GM19240 (cell line): ENCODE results near the gene CDIP1.
"Not testable (repeated sequence)": the region's sequence is repeated elsewhere in the genome, so short reads cannot be mapped to it uniquely, and the experiment has no call there.

Source experiments
- DNase-seq: peaks from one replicate; pipeline ENCODE4 v3.0.0; 2011; ENCODE audit warnings: low spot score; ENCODE audit not compliant: insufficient read length

CDIP1 gene

DNA sequence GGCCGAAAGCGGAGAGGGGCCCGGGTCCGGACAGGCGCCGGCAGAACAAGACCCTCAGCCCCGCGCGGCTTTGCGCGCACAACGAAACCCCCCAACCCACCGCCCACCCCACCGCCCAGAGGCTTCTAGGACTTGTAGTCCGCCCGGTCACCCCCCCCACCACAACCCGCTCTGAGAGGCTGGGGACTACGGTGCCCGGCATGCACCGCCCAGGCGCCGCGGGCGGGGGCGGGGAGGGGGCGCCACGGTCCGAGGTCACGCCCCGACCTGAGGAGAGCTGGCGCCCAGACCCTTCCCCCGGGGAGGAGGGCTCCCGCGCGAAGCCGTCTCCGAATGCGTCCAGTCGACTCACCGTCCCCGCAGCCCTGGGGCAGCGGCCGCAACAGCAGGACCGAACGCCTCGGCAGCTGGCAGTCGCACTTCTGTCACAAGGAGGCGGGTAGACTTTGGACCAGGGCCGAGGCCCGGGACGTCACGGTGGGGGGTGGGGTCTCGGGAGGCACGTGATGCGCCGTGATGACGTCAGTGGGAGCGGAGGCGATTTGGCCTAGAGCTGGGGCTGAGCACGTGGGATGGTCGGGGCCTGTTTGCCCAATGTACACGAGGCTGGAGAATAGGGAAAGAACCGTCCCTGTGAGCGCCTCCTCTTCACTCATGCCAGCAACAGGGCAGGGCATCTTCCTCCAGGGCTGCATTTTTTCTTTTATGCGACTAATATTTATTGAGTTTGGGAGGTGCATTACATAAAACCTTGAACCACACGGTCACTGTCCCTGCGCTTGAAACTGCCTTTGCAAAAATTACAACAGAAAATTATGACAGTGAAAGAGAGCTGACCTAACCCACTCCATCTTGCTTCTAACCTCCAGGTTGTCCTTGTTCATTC lies at the start of gene CDIP1:
Gene CDIP1, minus strand, starts transcription at position 424 of the 886 bp plus-strand sequence. CDS start 24,643 bp downstream, outside the sequence.
- peak; percentile 75 for DNase-seq

DNA sequence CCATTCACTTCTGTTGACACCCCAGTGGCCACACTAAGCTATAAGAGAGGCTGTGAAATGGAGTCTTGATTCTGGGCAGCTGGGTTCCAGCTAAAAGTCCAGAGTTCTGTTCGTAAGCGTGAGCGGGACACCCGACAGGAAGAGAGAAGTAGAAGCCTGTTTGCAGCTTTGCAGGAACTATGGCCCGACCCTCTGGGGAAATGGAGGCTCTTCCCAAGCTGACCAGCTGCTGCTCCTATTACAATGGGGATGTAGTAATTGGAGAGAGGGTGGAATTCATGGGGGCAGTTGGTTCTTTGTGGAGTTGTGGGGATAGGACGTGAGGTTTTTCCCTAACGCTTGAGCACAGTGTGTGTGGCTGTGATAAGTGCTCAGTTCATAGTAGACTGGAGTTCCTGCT lies 47.7 kb upstream of the CDIP1 start:
- no peak for DNase-seq

DNA sequence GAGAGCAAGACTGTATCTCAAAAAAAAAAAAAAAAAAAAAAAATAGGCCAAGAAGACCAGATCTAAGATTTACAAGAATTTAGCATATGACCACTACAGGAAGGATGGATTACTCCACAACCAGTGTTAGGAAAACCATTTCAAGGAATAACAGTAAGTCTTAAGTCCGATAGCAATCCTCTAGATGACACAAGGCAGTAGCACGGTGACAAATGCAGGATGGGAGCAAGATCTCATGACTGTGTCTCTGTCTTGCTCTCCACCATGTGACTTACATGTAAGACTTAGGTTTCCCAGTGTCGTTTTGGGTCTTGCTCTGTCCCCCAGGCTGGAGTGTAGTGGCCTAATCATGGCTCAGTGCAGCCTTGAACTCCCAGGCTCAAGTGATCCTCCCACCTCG lies 45.3 kb upstream of the CDIP1 start:
- DNase-seq, result no peak

DNA sequence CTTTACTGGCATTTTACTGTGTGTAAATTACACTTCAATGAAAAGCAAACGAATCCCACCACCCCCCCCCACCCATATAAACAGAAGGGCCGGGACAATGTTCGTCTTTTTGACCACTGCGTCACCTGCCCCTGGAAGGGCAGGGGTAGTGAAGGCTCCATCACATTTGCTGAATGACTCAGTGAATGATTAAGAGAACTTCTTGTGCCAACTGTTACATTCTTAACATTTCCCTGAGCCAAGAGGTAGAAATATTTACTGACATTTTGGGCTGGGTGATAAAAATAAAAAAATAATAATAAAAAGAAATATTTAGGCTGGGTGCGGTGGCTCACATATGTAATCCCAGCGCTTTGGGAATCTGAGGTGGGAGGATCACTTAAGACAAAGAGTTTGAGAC lies 41.7 kb upstream of the CDIP1 start:
- DNase-seq, result no peak

DNA sequence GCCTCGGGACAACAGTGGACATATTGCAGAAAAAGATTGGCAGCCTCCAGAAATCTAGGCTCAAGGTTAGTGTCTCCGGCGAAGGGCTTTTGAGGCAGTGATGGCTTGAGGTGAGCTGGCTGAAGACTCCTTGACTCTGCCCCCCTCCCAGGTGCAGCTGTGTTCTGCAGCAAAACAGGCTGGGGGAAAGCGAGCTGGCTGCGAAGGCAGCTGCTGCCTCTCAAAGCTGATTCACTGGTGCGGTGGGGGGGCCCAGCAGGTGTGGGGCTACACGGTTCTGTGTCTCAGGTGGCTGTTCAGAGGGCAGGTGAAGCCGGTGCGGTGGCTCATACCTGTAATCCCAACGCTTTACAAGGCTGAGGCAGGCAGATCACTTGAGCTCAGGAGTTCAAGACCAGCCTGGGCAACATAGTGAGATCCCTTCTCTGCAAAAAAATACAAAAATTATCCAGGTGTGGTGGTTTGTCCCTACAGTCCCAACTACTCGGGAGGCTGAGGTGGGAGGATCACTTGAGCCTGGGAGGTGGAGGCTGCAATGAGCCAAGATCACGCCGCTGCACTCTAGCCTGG lies 40.5 kb upstream of the CDIP1 start:
- DNase-seq, result no peak

DNA sequence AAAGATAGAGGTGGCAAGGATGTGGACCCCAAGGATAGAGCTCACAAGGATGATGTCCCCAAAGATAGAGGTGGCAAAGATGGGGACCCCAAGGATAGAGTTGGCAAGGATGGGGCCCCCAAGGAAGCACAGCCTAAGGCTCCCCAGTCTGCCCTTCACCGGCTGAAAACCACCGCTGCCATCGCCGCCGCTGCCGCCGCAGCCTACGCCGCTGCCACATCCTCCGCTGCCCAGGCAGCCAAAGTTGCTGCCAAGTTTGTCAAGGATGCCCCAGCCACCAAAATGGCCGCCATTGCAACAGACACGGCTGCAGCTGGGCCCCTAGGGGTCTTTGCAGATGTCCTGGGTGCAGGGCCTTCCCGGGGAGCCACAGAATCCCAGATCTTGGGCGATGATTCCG lies 37.4 kb upstream of the CDIP1 start:
- DNase-seq, result no peak

DNA sequence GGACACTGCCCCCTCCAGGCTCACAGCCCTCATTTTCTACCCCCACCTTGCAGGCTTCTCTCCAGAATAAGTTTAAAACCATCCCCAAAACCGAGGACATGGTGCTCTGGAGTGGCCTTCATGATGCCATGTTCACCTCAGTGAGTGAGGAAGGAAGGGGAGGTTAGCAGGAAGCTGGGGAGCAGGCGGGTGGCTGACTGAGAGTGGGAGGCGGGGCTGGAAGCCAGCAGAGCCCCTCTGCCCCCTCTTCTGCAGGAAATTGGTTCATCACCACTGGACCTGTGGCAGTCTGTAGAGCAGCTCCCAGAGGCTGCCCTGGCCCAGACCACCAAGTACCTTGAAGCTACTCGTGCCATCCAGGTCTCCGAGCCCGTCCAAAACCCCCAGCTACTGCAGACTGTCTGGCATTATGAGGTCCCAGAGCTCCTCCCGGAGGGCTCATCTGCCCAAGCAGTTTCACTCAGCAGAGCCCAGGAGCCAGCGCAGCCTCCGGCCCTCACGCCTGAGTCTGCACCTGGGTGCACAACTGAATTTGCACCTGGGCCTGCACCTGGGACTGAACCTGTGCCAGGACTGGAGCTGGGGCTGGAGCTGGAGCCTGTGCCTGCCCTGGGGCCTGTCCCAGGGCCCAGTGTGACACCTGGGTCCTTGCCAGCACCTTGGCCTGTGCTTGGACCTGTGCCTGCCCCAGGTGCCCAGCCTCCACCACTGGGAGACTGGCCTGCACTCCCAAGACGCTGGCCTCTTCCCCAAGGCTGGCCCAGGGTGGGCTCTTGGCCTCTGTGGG lies 36.5 kb upstream of the CDIP1 start:
- no peak for DNase-seq

DNA sequence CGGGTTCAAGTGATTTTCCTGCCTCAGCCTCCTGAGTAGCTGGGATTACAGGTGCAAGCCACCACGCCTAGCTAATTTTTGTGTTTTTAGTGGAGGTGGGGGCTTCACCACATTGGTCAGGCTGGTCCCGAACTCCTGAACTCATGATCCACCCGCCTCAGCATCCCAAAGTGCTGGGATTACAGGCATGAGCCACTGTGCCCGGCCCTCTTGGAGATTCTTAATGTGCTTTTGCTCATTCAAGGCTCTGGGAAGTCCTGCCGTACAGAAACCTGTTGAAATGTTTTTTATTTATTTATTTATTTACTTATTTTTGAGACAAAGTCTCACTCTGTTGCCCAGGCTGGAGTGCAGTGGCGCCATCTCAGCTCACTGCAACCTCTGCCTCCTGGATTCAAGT lies 35.4 kb upstream of the CDIP1 start:
- DNase-seq, result not testable (repeated sequence)

DNA sequence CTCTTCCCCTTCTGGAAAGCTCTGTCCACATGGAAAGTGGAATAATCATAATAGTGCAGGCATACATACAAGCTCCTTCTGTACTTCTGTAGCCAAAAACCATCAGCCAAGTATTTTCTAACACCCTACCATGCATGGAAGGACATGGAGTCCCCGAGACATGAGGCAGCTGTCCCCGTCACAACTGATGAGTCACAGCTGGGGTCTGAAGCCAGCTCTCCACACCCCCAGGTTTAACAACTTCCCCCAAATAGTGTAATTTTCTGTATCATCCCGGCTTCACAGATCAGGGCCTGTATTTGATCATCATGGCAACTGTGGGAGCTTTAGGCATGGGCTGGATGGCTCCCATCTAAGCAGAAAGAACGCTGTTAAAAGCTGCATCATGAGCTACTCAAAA lies 34.1 kb upstream of the CDIP1 start:
- no peak for DNase-seq

DNA sequence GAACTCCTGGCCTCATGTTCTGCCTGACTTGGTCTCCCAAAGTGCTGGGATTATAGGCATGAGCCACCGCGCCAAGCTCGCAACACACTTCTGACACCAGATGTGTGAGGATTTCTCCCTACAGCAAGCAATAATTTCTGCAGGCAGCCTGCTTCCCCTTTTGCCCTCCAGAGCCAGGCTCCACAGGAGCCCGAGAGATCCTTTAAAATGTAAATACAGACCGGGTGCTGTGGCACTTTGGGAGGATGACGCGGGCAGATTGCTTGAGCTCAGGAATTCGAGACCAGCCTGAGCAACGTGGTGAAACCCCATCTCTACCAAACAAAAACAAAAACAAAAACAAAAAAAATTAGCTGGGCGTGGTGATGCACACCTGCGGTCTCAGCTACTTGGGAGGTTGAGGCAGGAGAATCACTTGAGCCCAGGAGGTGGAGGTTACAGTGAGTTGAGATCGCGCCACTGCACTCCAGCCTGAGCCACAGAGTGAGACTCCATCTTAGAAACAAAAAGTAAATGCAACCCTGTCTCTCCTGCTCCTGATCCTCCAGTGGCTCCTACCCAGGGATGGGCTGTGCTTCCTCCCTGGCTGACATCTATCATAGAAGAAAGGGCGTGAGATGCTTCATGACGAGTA lies 32.2 kb upstream of the CDIP1 start:
- DNase-seq, result no peak

DNA sequence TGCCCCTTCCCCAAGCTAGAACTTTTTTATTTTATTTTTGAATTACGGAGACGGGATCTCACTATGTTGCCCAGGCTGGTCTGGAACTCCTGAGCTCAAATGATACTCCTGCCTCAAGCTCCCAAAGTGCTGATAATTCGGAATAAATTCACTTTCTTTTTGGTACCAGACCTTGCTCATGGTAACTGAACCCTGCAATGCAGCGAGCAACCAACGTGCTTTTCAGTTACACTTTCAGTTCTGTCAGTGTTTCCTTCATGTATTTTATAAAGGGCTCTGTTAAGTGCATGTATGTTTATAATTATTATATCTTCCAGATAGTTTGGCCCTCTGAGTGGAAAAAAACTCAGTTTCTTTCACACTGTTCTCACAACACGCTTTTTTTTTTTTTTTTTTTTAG lies 31.5 kb upstream of the CDIP1 start:
- DNase-seq, result no peak

DNA sequence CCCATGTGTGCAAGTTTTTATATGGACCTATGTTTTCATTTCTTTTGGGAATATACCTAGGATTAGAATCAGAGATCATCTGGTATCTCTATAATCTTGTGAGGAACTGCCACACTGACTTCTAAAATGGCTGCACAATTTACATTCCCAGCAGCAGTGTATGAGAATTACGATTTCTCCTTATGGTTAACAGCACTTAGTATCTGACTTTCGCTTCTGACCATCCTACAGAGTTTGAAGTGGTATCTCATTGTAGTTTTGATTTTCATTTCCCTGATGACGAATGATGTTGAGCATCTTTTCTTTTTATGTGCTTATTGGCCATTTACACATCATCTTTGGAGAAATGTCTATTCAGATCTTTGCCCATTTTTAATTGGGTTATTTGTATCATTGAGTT lies 27.6 kb upstream of the CDIP1 start:
- DNase-seq, result no peak

DNA sequence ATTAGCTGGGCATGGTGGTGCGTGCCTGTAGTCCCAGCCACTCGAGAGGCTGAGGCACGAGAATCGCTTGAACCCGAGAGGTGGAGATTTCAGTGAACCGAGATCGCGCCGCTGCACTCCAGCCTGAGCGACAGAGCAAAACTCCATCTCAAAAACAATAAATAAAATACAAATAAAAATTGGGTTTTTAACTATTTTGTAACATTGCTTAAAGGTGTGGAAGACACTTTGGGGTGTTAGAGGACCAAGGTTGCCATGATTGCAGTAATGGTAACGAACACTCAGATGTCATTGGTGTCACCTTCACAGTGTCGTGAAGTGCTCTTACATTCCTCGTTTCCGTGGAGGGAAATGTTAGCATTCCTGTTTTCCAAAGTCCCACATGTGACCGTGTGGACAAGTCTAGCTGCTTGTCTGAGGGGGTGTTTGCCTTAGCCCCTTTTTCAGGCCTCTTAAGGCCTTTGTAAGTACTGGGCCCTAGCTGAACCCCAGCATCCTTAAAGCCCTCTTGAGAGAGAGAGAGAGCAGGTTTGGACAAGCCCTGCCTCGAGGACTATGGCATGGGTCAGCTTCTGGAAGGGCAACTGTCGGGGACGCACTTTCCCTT lies 26.2 kb upstream of the CDIP1 start:
- DNase-seq, result no peak

DNA sequence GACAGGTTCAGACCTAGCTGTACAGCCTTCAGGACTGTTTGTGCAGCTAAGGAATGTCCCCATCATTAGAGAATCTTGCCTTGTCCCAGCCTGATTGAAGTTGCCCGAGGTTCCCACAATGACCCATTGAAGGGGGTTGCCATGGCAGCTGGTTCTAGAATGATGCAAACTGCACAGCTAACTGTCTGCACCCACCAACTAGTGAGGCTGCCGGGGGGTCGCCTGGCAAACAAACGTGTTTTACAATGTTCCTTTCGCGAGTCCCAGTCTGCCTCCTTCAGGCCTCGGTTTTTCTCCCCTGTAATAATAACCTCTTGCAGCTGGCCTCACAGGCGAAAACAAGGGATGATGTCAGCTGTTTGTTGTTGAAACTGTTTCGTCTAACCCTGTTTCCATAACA lies 23.0 kb upstream of the CDIP1 start:
- no peak for DNase-seq

DNA sequence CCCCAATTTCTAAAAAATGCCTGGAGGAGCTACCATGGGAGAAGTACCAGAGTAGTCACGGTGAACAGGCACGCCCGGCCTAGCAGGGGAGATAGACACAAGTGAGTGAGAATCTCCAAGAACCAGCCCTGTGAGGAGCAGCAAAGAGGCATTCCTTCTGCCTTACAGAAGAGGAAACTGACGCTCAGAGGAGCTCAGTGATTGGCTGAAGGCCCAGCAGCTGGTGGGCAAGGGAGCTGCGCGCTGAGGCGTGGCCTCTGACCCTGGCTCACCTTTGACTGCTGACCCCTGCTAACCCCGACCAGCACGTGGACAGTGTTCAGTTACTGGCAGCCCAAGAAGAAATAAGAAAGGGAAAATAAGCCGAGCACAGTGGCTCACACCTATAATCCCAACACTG lies 19.4 kb upstream of the CDIP1 start:
- DNase-seq, result no peak

DNA sequence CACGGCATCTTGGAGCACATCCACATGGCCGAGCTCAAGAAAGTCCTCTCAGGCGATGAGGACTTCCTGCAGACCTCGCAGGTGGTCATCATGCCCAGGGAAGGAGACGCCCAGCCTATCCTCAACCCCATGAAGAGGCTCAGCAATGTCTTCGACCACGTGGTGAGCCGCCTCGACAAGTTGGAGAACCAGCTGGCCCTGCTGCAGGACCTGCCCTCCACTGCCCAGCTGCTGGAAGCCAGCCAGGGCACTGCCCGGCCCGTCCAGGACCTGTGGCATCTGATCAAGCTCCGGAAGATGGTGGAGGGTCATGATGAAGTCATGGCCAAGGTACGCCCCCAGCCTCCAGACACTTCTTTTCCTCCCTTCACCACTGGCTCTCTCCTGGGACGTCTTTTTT lies 18.0 kb upstream of the CDIP1 start:
- DNase-seq, result no peak

DNA sequence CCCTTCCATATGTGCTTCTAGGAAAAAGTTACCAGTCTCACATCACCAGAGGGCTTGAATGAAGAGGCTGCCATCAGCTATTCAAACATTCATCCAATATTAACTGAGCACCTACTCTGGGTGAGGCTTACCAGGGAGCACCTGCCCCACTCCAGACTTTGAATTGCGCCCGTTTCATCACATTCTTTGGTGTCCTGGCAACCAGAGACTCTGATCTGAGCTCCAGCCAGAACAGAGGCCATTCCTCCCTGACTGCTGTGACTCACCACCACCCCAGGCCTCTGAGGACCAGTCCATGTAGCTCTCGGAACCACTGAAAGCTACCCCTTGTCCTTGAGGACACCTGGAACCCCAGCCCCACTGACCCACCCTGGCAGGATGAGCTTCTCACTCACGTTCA lies 17.5 kb upstream of the CDIP1 start, which contains the start of gene C16orf96:
Gene C16orf96, plus strand, starts transcription at position 229 of the 400 bp plus-strand sequence. Its CDS starts 150 bp downstream, at position 379.
- no peak for DNase-seq

DNA sequence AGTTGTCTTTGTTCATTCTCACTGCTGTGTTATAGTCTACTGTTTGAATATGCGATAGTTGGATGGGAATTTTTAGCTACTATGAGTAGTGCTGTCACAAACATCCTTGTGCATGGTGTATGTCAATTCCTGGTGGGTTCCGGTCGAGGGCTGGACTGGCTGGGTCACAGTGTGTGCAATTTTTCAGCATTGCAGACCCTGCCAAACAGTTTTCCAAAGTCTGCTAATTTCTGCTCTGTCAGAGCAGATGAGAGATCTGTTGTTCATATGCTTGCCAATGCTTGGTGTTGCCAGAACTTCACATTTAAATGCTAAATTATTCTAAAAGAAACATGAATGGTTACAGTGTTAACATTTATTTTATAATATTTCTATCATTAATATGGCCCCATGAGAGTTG lies 14.0 kb upstream of the CDIP1 start:
- DNase-seq, result no peak

DNA sequence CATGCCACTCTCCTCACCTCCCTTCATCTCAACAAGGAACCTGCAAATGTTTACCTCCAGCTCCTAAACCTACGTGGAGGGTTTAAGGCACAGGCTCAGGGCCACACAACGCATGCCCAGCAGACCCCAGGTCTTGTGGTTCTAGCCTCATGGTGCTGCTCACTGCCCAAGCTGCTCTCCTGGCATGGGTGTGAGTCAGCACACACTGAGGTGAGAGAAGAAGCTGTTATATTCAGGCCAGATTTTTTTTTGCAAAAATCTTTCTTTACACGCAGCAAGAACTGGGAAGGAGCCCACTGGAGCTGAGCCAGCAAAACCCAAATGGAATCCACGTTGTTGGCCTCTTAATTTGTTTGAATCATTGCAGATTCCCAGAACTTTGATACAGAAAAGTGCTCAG lies 12.0 kb upstream of the CDIP1 start:
- DNase-seq, result no peak

DNA sequence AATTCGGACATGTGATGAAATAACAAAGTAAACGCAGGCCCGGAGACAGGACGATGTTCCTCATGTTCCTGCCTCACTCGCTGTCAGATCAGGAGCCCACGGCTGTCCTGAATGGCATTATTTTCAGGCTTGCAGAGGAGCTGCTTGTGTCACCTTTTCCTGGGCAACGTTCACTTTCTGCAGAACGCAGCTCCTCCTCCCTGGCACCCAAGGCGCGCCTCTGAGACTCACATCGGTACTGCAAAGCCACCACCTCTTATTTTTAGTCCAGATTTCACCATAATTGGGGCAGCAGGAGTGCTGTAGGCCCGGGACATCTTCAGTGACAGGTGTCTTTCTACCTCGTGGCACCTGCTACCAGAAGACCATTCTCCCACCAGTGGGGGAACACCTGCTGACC lies 9.6 kb upstream of the CDIP1 start:
- no peak for DNase-seq

DNA sequence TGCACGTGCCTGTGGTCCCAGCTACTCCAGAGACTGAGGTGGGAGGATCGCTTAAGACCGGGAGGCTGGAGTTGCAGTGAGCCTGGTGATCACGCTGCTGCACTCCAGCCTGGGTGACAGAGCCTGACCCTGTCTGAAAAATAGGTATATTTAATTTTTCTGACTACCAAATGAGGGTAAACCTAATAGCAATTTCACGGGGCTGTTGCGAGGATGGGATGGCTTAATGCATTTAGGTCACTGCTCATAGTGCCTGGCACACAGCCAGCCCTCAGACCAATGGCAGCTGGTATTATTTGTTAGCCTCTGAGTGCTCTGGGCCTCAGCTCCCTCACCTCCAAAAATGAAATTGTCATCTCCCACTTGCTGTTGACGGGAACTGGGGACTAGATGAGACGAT lies 5.9 kb upstream of the CDIP1 start:
- DNase-seq, result no peak
